WTC11 (cell line): ENCODE data around the gene LIMD2. TPM values are rescaled to one million over a fixed set of nuclear protein-coding genes. Genes with fewer than 3 reads are reported as not detected.

Source experiments
- ATAC-seq: fragments of 200-7000 bp; cut with Tn5 transposase; 2 replicates; pipeline ENCODE4 v1.10.0; 2021; ENCODE audit warnings: mild to moderate bottlenecking, moderate library complexity
- CTCF ChIA-PET: fragments of 300-600 bp; sonication (Branson Sonifier 250); formaldehyde crosslinking; loops from one replicate; lab custom pipeline; 2021; ENCODE audit warnings: antibody characterized with exemption; lab: Charles Lee
- POLR2A ChIA-PET: fragments of 350-600 bp; sonication (Branson Sonifier 250); formaldehyde crosslinking; loops from one replicate; lab custom pipeline; 2021; ENCODE audit warnings: antibody characterized with exemption; lab: Charles Lee
- DNase-seq: peaks from one replicate; pipeline ENCODE4 v3.0.0; 2021; ENCODE audit warnings: low spot score
- H3K27ac Mint-ChIP-seq: 2 replicates; pipeline ENCODE4 v1.8.0; 2021; ENCODE audit warnings: mixed read lengths
- H3K27me3 Mint-ChIP-seq: 2 replicates; pipeline ENCODE4 v1.8.0; 2021; ENCODE audit warnings: low read depth, mild to moderate bottlenecking, moderate library complexity, mixed read lengths
- H3K36me3 Mint-ChIP-seq: 2 replicates; pipeline ENCODE4 v1.8.0; 2021; ENCODE audit warnings: mixed read lengths
- H3K4me1 Mint-ChIP-seq: 2 replicates; pipeline ENCODE4 v1.8.0; 2022; ENCODE audit warnings: mixed read lengths
- H3K4me3 Mint-ChIP-seq: 2 replicates; pipeline ENCODE4 v1.8.0; 2021; ENCODE audit warnings: mild to moderate bottlenecking, moderate library complexity, mixed read lengths
- H3K9me3 Mint-ChIP-seq: 2 replicates; pipeline ENCODE4 v1.8.0; 2021; ENCODE audit warnings: mixed read lengths
- CREB1 ChIP-seq: sonication (generic); formaldehyde crosslinking; IDR thresholded peaks from 2 replicates; pipeline ENCODE4 v1.8.0; 2023; ENCODE audit warnings: mild to moderate bottlenecking, missing genetic modification reagents
- EMX1 ChIP-seq: fragments of 250-450 bp; sonication (Bioruptor Pico); IDR thresholded peaks from 2 replicates; pipeline ENCODE4 v1.8.0; 2021; ENCODE audit warnings: mild to moderate bottlenecking
- FOXP1 ChIP-seq: sonication (generic); formaldehyde crosslinking; IDR thresholded peaks from 2 replicates; pipeline ENCODE4 v1.8.0; 2022; ENCODE audit warnings: missing genetic modification reagents, mild to moderate bottlenecking, moderate library complexity, borderline replicate concordance
- HMGXB4 ChIP-seq: sonication (generic); formaldehyde crosslinking; IDR thresholded peaks from 2 replicates; pipeline ENCODE4 v1.8.1; 2023; ENCODE audit warnings: mild to moderate bottlenecking, moderate library complexity, missing genetic modification reagents
- IRF1 ChIP-seq: sonication (generic); formaldehyde crosslinking; IDR thresholded peaks from 2 replicates; pipeline ENCODE4 v1.8.0; 2023; ENCODE audit warnings: missing genetic modification reagents
- IRF2 ChIP-seq: sonication (generic); formaldehyde crosslinking; IDR thresholded peaks from 2 replicates; pipeline ENCODE4 v1.8.0; 2022; ENCODE audit warnings: low read depth, missing genetic modification reagents, borderline replicate concordance
- JUN ChIP-seq: sonication (generic); formaldehyde crosslinking; IDR thresholded peaks from 2 replicates; pipeline ENCODE4 v1.8.0; 2023; ENCODE audit warnings: mild to moderate bottlenecking, missing genetic modification reagents
- PRRX2 ChIP-seq: fragments of 250-450 bp; sonication (Bioruptor Pico); IDR thresholded peaks from 2 replicates; pipeline ENCODE4 v1.8.0; 2021; ENCODE audit warnings: mild to moderate bottlenecking
- RELA ChIP-seq: sonication (generic); formaldehyde crosslinking; IDR thresholded peaks from 2 replicates; pipeline ENCODE4 v1.8.1; 2022; ENCODE audit warnings: missing genetic modification reagents, mild to moderate bottlenecking, borderline replicate concordance
- SOX15 ChIP-seq: fragments of 250-450 bp; sonication (Bioruptor Pico); IDR thresholded peaks from 2 replicates; pipeline ENCODE4 v1.9.0; 2021; ENCODE audit warnings: mild to moderate bottlenecking
- ZNF121 ChIP-seq: sonication (generic); formaldehyde crosslinking; IDR thresholded peaks from 2 replicates; pipeline ENCODE4 v1.8.0; 2023; ENCODE audit warnings: missing genetic modification reagents
- ZNF232 ChIP-seq: sonication (generic); formaldehyde crosslinking; IDR thresholded peaks from 2 replicates; pipeline ENCODE4 v1.8.0; 2022; ENCODE audit warnings: mild to moderate bottlenecking, missing genetic modification reagents
- ZNF396 ChIP-seq: fragments of 250-450 bp; sonication (Bioruptor Pico); IDR thresholded peaks from 2 replicates; pipeline ENCODE4 v1.8.0; 2021; ENCODE audit warnings: mild to moderate bottlenecking, moderate library complexity, borderline replicate concordance
- ZNF512 ChIP-seq: sonication (generic); formaldehyde crosslinking; IDR thresholded peaks from 2 replicates; pipeline ENCODE4 v1.8.1; 2022; ENCODE audit warnings: missing genetic modification reagents, borderline replicate concordance
- total RNA-seq: library from RNA; stranded (reverse); gene quantifications from 3 replicates; pipeline ENCODE4 v1.2.3, GENCODE V29; 2021

Gene LIMD2
- total RNA-seq, 1 experiment from 2014 or later: 91.8 TPM

GRCh38 chr17:63647936-63648335, 52.0 kb downstream of the LIMD2 start (continued):
- TF ChIP-seq IRF1 (CRISPR knock-in tag): no peak
- TF ChIP-seq FOXP1 (CRISPR knock-in tag): no peak

GRCh38 chr17:63647065-63647725, 52.7 kb downstream of the LIMD2 start:
- ATAC-seq (peak; percentile 38; the same call in 1 of the 2 replicates), DNase-seq (no peak)
- Mint-ChIP-seq H3K27ac (peak overlapping the region; percentile 56), H3K4me3 (no peak overlapping the region), H3K27me3 (no peaks in the 10 kb centered on the region), H3K4me1 (peaks cover 19% of the 10 kb centered on the region), H3K36me3 (peaks cover 2% of the 10 kb centered on the region; the same call in 1 of the 2 replicates), H3K9me3 (no peaks in the 10 kb centered on the region)
- POLR2A ChIA-PET: no interaction called here
- TF ChIP-seq HMGXB4 (CRISPR knock-in tag): no peak
- CTCF ChIA-PET: interaction anchor here (1.1 to 1.5 kb wide), 3 partner anchors 20 to 168 kb away, joined by 3 to 5 read pairs (median 3); no protein-coding TSS in a partner anchor

GRCh38 chr17:63646488-63646806, 53.5 kb downstream of the LIMD2 start:
- no peak for TF ChIP-seq CREB1 (CRISPR knock-in tag)
- TF ChIP-seq ZNF121 (CRISPR knock-in tag): no peak
- TF ChIP-seq RELA (CRISPR knock-in tag): no peak
- no peak for TF ChIP-seq PRRX2 (CRISPR knock-in tag)
- TF ChIP-seq ZNF512 (CRISPR knock-in tag): no peak
- no peak for TF ChIP-seq SOX15 (CRISPR knock-in tag)
- TF ChIP-seq IRF1 (CRISPR knock-in tag): no peak
- no peak for TF ChIP-seq JUN
- TF ChIP-seq EMX1 (CRISPR knock-in tag): no peak
- TF ChIP-seq ZNF396 (CRISPR knock-in tag): no peak
- TF ChIP-seq ZNF232: no peak
- TF ChIP-seq IRF2 (CRISPR knock-in tag): no peak
- ATAC-seq (no peak), DNase-seq (no peak)
- ChIA-PET CTCF (interaction anchor here (2.1 kb wide), 1 partner anchor 211 kb away, joined by 7 read pairs; no protein-coding TSS in a partner anchor), POLR2A (no interaction called here)
- Mint-ChIP-seq H3K4me1 (peaks cover 19% of the 10 kb centered on the region), H3K9me3 (no peaks in the 10 kb centered on the region), H3K36me3 (peaks cover 2% of the 10 kb centered on the region; the same call in 1 of the 2 replicates), H3K27me3 (no peaks in the 10 kb centered on the region), H3K4me3 (no peak overlapping the region), H3K27ac (no peak overlapping the region)

Other genes starting within 250 kb of the LIMD2 start
- 7.0 to 8.1 TPM (median 7.8 TPM) in 3 replicates for gene ACE, start 223.1 kb downstream of the LIMD2 start, total RNA-seq
- gene KCNH6, start 176.8 kb downstream of the LIMD2 start, total RNA-seq: 2.1 to 2.4 TPM (median 2.3 TPM) in 3 replicates
- gene DCAF7, start 149.6 kb downstream of the LIMD2 start, total RNA-seq: 91.5 to 99.8 TPM (median 97.8 TPM) in 3 replicates
- gene TACO1, start 99.2 kb downstream of the LIMD2 start, total RNA-seq: 22.8 to 26.9 TPM (median 24.1 TPM) in 3 replicates
- 21.8 to 25.7 TPM (median 22.5 TPM) in 3 replicates for gene MAP3K3, start 77.7 kb downstream of the LIMD2 start, total RNA-seq
- gene STRADA, start 41.7 kb upstream of the LIMD2 start, total RNA-seq: 36.6 to 43.1 TPM (median 41.2 TPM) in 3 replicates
- 63.0 to 70.9 TPM (median 63.9 TPM) in 3 replicates for gene CCDC47, start 73.5 kb upstream of the LIMD2 start, total RNA-seq
- gene DDX42, start 74.0 kb upstream of the LIMD2 start, total RNA-seq: 102 to 128 TPM (median 106 TPM) in 3 replicates
- 135 to 152 TPM (median 149 TPM) in 3 replicates for gene PSMC5, start 127.3 kb upstream of the LIMD2 start, total RNA-seq
- gene FTSJ3, start 127.5 kb upstream of the LIMD2 start, total RNA-seq: 47.7 to 62.1 TPM (median 52.0 TPM) in 3 replicates
- 80.1 to 106 TPM (median 86.7 TPM) in 3 replicates for gene SMARCD2, start 142.6 kb upstream of the LIMD2 start, total RNA-seq
- not detected in 3 replicates for gene CSH2, start 173.6 kb upstream of the LIMD2 start, total RNA-seq
- 0.35 to 1.3 TPM (median 0.60 TPM) in 3 replicates for gene GH2, start 181.8 kb upstream of the LIMD2 start, total RNA-seq
- gene CSH1, start 196.4 kb upstream of the LIMD2 start, total RNA-seq: not detected in 3 replicates
- not detected in 3 replicates for gene CSHL1, start 211.1 kb upstream of the LIMD2 start, total RNA-seq
- gene GH1, start 218.7 kb upstream of the LIMD2 start, total RNA-seq: not detected in 3 replicates
- gene CD79B, start 232.2 kb upstream of the LIMD2 start, total RNA-seq: 3.0 to 3.5 TPM (median 3.2 TPM) in 3 replicates